Common myeloid progenitor, CD34-positive (primary cell): ENCODE measurements around the gene RALB.
A peak's percentile ranks its signal among the peaks of the same experiment; 100 is the strongest.

ENCODE experiments used
- CTCF ChIA-PET: fragments of 350-600 bp; sonication (Branson Sonifier 250); formaldehyde crosslinking; loops from one replicate; lab custom pipeline; 2021; ENCODE audit warnings: antibody characterized with exemption; lab: Charles Lee
- POLR2A ChIA-PET: fragments of 350-600 bp; sonication (Branson Sonifier 250); formaldehyde crosslinking; loops from one replicate; lab custom pipeline; 2021; ENCODE audit warnings: antibody characterized with exemption; lab: Charles Lee
- DNase-seq, 3 donors: peaks; one replicate each; pipeline versions ENCODE4 v3.0.0 to v3.0.0-alpha.2; 2013
- H3K27ac ChIP-seq, 2 experiments: 1 replicate in 1 of 2; 2 replicates in 1 of 2; pipeline ENCODE4 v1.7.0; 2013; ENCODE audit warnings: inconsistent platforms in 2 of 2, low read length in 2 of 2, mild to moderate bottlenecking in 2 of 2, low read depth in 1 of 2, moderate library complexity in 1 of 2; ENCODE audit not compliant: severe bottlenecking in 2 of 2, insufficient read depth in 1 of 2, poor library complexity in 1 of 2
- H3K27me3 ChIP-seq, 5 experiments: replicated peaks in 2 of 5; 1 replicate in 3 of 5; 2 replicates in 2 of 5; pipeline versions ENCODE4 v1.6.1 to v1.7.0; 2013; ENCODE audit warnings: low read length in 4 of 5, mild to moderate bottlenecking in 2 of 5, moderate library complexity in 2 of 5, inconsistent platforms in 1 of 5; ENCODE audit not compliant: insufficient read depth in 5 of 5, control insufficient read depth in 4 of 5
- H3K36me3 ChIP-seq, 4 experiments: 1 replicate in 2 of 4; 2 replicates in 2 of 4; pipeline versions ENCODE4 v1.6.1 to v1.7.0; 2013; ENCODE audit warnings: low read length in 3 of 4, control low read depth in 1 of 4, mild to moderate bottlenecking in 1 of 4; ENCODE audit not compliant: control insufficient read depth in 4 of 4, insufficient read depth in 4 of 4
- H3K4me1 ChIP-seq, 4 experiments: 1 replicate in 3 of 4; 2 replicates in 1 of 4; pipeline versions ENCODE4 v1.6.1 to v1.7.1; 2013; ENCODE audit warnings: low read length in 3 of 4, mild to moderate bottlenecking in 3 of 4, control low read depth in 1 of 4, inconsistent platforms in 1 of 4, moderate library complexity in 1 of 4; ENCODE audit not compliant: control insufficient read depth in 4 of 4, insufficient read depth in 4 of 4; ENCODE audit errors: control extremely low read depth in 1 of 4
- H3K4me3 ChIP-seq, 7 experiments: 1 replicate in 4 of 7; 2 replicates in 3 of 7; pipeline versions ENCODE4 v1.5.1 to v1.7.0; 2013; ENCODE audit warnings: mild to moderate bottlenecking in 7 of 7, low read length in 6 of 7, moderate library complexity in 6 of 7, inconsistent platforms in 2 of 7, low read depth in 2 of 7, control low read depth in 1 of 7; ENCODE audit not compliant: insufficient read depth in 4 of 7, control insufficient read depth in 1 of 7; ENCODE audit errors: extremely low read depth in 1 of 7
- H3K9me3 ChIP-seq, 5 experiments: 1 replicate in 4 of 5; 2 replicates in 1 of 5; pipeline versions ENCODE4 v1.6.1 to v1.7.1; 2013; ENCODE audit warnings: low read length in 4 of 5, mild to moderate bottlenecking in 2 of 5, inconsistent platforms in 1 of 5, low read depth in 1 of 5, moderate library complexity in 1 of 5; ENCODE audit not compliant: control insufficient read depth in 4 of 5, insufficient read depth in 2 of 5; ENCODE audit errors: control extremely low read depth in 1 of 5
- WGBS: methylation state at CpG from one replicate; pipeline ENCODE4 v1.1.5; 2013; ENCODE audit not compliant: insufficient coverage; 5-methylcytosine and 5-hydroxymethylcytosine counted together

RALB gene

DNA sequence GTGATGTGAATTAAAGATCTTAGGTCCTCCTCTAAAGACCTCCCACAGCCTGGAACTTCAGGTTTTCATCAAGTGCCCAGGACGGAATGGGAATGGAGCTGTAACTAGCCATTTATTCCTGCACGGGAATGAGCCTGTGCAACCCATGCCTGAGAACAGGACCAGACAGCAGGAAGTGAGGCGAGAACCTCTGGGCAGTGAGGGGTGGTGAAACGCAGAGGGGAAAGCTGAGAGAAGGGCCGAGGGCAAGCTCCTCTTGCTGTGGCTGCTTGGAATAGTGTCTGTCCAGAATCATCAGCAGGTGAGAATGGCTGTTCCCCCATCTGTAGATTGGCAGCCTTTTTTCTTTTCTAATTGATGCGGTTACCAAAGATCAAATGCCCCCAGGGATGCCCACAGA, 4.8 kb upstream of the RALB start:
- no peak for DNase-seq

DNA sequence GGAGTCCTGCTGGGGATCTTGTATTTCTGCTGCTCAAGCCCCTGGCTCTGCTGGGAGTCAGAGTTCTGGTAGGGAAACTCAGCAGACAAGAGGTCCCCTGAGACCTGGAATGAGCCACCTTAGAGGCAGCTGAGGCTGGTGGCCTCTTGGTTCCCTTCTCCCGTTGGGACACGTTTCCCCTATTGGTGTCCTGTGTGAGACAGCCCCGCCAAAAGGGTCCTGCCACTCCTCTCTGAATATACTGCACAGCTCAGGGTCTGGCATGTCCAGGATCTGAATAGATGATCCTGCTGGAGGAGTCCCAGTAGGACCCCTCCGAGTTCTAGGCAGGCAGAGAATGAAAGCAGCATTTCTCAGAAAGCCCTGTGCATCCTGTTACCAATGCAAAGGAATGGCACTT, 2.0 kb upstream of the RALB start:
- 94% methylated on average over 4 of the region's 4 CpGs for WGBS
- H3K4me3 ChIP-seq: no peak overlapping the region
- H3K27me3 ChIP-seq: no peaks in the 10 kb centered on the region
- H3K36me3 ChIP-seq: no peaks in the 10 kb centered on the region
- no peak overlapping the region for H3K27ac ChIP-seq
- ChIA-PET CTCF (interaction anchor here (0.8 to 4.4 kb wide), 7 partner anchors 8 to 49 kb away, joined by 3 to 21 read pairs (median 4); no protein-coding TSS in a partner anchor), POLR2A (interaction anchor here (1.0 kb wide), 1 partner anchor 18 kb away, joined by 3 read pairs; no protein-coding TSS in a partner anchor)
- no peak for DNase-seq
- no peaks in the 10 kb centered on the region for H3K9me3 ChIP-seq
- H3K4me1 ChIP-seq: peaks cover 23 to 47% (median 37%) of the 10 kb centered on the region in 4 experiments

More for the DNA sequence above, 4.8 kb upstream of the RALB start:
- Histone ChIP-seq H3K4me3 (no peak overlapping the region), H3K27me3 (no peaks in the 10 kb centered on the region), H3K36me3 (no peaks in the 10 kb centered on the region), H3K9me3 (no peaks in the 10 kb centered on the region), H3K27ac (no peak overlapping the region), H3K4me1 (peaks cover 5 to 31% (median 25%) of the 10 kb centered on the region in 4 experiments)
- WGBS: 78% methylated on average over 6 of the region's 6 CpGs
- ChIA-PET POLR2A (no interaction called here), CTCF (interaction anchor here (0.6 to 1.2 kb wide), 3 partner anchors 8 to 837 kb away, joined by 3 to 5 read pairs (median 3); no protein-coding TSS in a partner anchor)

DNA sequence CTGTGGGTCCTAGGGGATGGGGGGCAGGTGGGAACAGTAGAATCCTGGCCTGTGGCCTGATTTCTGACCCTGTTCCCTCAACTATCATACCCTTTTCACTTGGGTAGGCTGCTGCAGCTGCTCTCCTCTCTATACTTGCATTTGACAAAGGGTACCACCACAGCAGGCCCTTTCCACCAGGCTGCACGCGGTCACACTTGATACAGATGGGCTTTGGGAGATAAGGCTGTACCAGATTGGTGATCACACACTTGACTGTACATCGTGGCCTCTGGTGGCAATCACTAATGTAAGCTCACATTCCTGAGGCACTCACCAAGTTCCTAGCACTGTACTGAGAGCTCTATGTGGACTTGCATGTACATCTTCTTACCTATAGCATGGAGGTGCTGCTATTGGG, 1.6 kb upstream of the RALB start:
- no peaks in the 10 kb centered on the region for H3K27me3 ChIP-seq
- ChIA-PET CTCF (interaction anchor here (0.8 to 4.4 kb wide), 8 partner anchors 8 to 48 kb away, joined by 3 to 21 read pairs (median 4); no protein-coding TSS in a partner anchor), POLR2A (no interaction called here)
- peaks cover 0 to 2% (median 0%) of the 10 kb centered on the region in 5 experiments for H3K9me3 ChIP-seq
- no peak overlapping the region for H3K27ac ChIP-seq
- H3K4me1 ChIP-seq: peaks cover 27 to 48% (median 40%) of the 10 kb centered on the region in 4 experiments
- peak in 1 of 3 donors; percentile 65 for DNase-seq
- no peak overlapping the region for H3K4me3 ChIP-seq
- H3K36me3 ChIP-seq: no peaks in the 10 kb centered on the region
- WGBS: 73% methylated on average over 3 of the region's 3 CpGs

DNA sequence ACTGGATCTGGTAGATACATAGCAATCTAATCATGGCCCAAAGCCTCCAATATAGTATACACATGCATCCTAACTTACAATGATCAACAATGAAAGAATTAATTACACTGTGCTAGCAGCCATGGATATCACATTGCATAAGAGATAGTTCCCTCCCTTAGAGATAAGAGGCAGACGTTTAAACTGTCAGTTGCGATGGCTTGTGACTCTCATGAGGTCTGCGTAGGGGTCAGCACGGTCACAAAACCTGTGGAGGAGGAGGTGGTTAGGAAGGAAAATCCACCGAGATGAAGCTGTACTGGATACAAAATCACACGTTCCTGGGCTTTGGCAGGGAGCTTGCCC, 800 bp upstream of the RALB start:
- H3K36me3 ChIP-seq: no peaks in the 10 kb centered on the region
- DNase-seq: no peak
- H3K4me1 ChIP-seq: peaks cover 30 to 52% (median 45%) of the 10 kb centered on the region in 4 experiments
- ChIA-PET POLR2A (interaction anchor here (1.3 kb wide), 1 partner anchor 19 kb away, joined by 3 read pairs; no protein-coding TSS in a partner anchor), CTCF (interaction anchor here (1.0 to 4.4 kb wide), 7 partner anchors 9 to 75 kb away, joined by 3 to 21 read pairs (median 4); no protein-coding TSS in a partner anchor)
- H3K9me3 ChIP-seq: peaks cover 0 to 4% (median 0%) of the 10 kb centered on the region in 5 experiments
- peak overlapping the region in 1 of 2 experiments; percentile 65 for H3K27ac ChIP-seq
- no peaks in the 10 kb centered on the region for H3K27me3 ChIP-seq
- 9% methylated on average over 6 of the region's 6 CpGs for WGBS
- H3K4me3 ChIP-seq: peak overlapping the region; percentile 61 to 97 (median 88)

DNA sequence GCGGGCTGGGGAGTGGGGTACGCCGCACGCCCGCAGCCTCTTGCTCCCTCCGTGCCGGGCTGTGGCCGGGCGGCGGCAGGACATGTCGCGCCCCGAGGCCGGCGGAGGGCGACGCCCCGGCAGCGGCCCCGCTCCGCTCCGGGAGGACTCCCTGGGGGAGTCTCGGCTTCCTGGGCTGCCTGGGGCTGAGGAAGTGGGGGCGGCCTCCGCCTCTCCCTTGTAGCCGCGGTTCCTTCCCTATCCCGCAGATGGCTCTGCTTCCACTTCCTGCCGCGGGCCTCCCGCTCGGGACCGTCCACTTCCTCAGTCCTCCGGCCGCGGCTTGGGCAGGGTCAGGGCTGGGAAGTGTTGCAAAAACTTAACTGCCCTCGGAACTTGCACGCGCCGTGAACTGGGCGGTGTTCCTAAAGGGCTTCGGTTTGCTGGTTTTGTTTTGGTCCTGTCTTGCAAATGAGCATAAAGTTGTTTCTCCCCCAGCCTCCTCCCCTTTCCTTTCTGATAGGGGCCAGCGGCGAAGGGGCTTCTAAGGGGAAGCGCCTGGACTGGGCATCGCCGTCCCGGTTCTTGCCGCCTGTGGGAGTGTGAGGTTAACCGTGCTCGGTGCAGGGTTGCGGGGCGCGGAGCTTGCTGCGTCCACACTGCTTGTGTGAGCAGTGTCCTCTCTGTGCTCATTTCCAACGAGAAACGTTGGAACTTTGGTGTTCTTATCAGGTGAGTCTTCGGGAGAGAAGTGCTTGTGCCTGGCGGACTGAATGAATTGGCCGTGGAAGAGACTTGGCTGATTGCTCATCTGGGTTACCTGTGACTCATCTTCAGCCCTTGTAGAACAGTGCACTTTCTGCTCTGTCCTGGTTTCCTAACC, 600 bp downstream of the RALB start:
- peak in 2 of 3 donors; percentile 53 to 66 for DNase-seq
- H3K27ac ChIP-seq: peak overlapping the region in 1 of 2 experiments; percentile 69
- peaks cover 0 to 1% (median 0%) of the 10 kb centered on the region in 4 experiments for H3K36me3 ChIP-seq
- H3K4me1 ChIP-seq: peaks cover 43 to 61% (median 54%) of the 10 kb centered on the region in 4 experiments
- CTCF ChIA-PET: interaction anchor here (1.2 to 4.4 kb wide), 3 partner anchors 12 to 77 kb away, joined by 3 to 21 read pairs (median 3); no protein-coding TSS in a partner anchor
- no peaks in the 10 kb centered on the region for H3K27me3 ChIP-seq
- WGBS: under 1% methylated on average over 56 of the region's 60 CpGs
- H3K4me3 ChIP-seq: peak overlapping the region; percentile 61 to 97 (median 88)
- H3K9me3 ChIP-seq: peaks cover 0 to 4% (median 0%) of the 10 kb centered on the region in 5 experiments
- POLR2A ChIA-PET: interaction anchor here (0.5 to 1.3 kb wide), 4 partner anchors 12 to 41 kb away, joined by 3 to 5 read pairs (median 4); no protein-coding TSS in a partner anchor

DNA sequence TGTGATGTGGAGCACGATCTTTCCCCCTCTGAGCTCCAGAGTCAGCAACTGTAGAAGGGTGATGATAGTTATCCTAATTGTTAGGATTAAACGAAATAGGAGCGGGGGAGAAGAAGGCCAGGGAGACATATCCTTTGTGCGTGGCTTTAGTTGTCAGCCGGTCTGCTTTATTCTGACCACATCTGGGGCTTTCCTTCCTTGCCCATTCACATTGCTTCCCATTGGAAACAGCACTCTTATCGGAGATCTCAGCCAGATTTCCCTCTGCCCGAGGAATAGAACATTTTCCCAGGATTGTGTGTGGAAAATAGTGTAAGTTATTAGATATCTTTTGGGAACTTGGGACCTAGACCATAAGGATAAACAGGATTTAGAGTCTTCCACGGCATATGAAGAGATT, 1.5 kb downstream of the RALB start:
- ChIA-PET POLR2A (no interaction called here), CTCF (interaction anchor here (2.1 to 4.4 kb wide), 2 partner anchors 11 to 23 kb away, joined by 6 to 21 read pairs; no protein-coding TSS in a partner anchor)
- Histone ChIP-seq H3K27ac (no peak overlapping the region), H3K27me3 (no peaks in the 10 kb centered on the region), H3K4me1 (peaks cover 47 to 66% (median 57%) of the 10 kb centered on the region in 4 experiments), H3K36me3 (peaks cover 0 to 4% (median 0%) of the 10 kb centered on the region in 4 experiments), H3K9me3 (peaks cover 0 to 4% (median 0%) of the 10 kb centered on the region in 5 experiments), H3K4me3 (peak overlapping the region in 6 of 7 experiments; percentile 86 to 97 (median 88))
- WGBS: 53% methylated on average over 7 of the region's 8 CpGs
- no peak for DNase-seq
